Calu3 (cell line): ENCODE results near the gene NTM. TPM values are rescaled to one million over a fixed set of nuclear protein-coding genes. Genes with fewer than 3 reads are reported as not detected.

Source experiments
- BruUV-seq: library from RNA; stranded (reverse); fragments of 400-500 nt; replicated peaks from 2 replicates; lab custom pipeline; 2021; lab: Mats Ljungman, UMichigan
- CTCF ChIA-PET: fragments of 300-600 bp; sonication (Branson Sonifier 250); formaldehyde crosslinking; loops from one replicate; lab custom pipeline; 2022; ENCODE audit warnings: antibody characterized with exemption; lab: Charles Lee
- DNase-seq: peaks from one replicate; pipeline ENCODE4 v3.0.0; 2022
- H3K27ac Mint-ChIP-seq: one replicate; pipeline ENCODE4 v1.8.0; 2022; ENCODE audit warnings: mixed read lengths; ENCODE audit not compliant: unreplicated experiment
- H3K27me3 Mint-ChIP-seq: one replicate; pipeline ENCODE4 v1.8.0; 2022; ENCODE audit warnings: mixed read lengths; ENCODE audit not compliant: unreplicated experiment
- H3K36me3 Mint-ChIP-seq: one replicate; pipeline ENCODE4 v1.8.0; 2022; ENCODE audit warnings: mild to moderate bottlenecking, moderate library complexity, mixed read lengths; ENCODE audit not compliant: insufficient read depth, unreplicated experiment
- H3K4me1 Mint-ChIP-seq: one replicate; pipeline ENCODE4 v1.8.0; 2022; ENCODE audit warnings: mild to moderate bottlenecking, low read depth, mixed read lengths; ENCODE audit not compliant: unreplicated experiment
- H3K4me3 Mint-ChIP-seq: one replicate; pipeline ENCODE4 v1.8.0; 2022; ENCODE audit warnings: mild to moderate bottlenecking, low read depth, moderate library complexity, mixed read lengths; ENCODE audit not compliant: unreplicated experiment
- H3K9me3 Mint-ChIP-seq: one replicate; pipeline ENCODE4 v1.8.0; 2022; ENCODE audit warnings: low read depth, mixed read lengths; ENCODE audit not compliant: unreplicated experiment
- intact Hi-C: fragments of 100-400 bp; cut with micrococcal nuclease; formaldehyde crosslinking; loops from one replicate; pipeline ENCODE4 v1.10.0; 2022; ENCODE audit not compliant: unreplicated experiment
- total RNA-seq: library from RNA; stranded (reverse); gene quantifications from 2 replicates; pipeline ENCODE4 v1.2.3, GENCODE V29; 2022
- TF ChIP-seq, protein P1 (sequence below): fragments of 200-600 bp; IDR thresholded peaks from one replicate; pipeline ENCODE4 v1.8.0; 2022; ENCODE audit warnings: antibody characterized with exemption; ENCODE audit not compliant: unreplicated experiment

NTM gene
- total RNA-seq, 1 experiment from 2014 or later: not detected

DNA sequence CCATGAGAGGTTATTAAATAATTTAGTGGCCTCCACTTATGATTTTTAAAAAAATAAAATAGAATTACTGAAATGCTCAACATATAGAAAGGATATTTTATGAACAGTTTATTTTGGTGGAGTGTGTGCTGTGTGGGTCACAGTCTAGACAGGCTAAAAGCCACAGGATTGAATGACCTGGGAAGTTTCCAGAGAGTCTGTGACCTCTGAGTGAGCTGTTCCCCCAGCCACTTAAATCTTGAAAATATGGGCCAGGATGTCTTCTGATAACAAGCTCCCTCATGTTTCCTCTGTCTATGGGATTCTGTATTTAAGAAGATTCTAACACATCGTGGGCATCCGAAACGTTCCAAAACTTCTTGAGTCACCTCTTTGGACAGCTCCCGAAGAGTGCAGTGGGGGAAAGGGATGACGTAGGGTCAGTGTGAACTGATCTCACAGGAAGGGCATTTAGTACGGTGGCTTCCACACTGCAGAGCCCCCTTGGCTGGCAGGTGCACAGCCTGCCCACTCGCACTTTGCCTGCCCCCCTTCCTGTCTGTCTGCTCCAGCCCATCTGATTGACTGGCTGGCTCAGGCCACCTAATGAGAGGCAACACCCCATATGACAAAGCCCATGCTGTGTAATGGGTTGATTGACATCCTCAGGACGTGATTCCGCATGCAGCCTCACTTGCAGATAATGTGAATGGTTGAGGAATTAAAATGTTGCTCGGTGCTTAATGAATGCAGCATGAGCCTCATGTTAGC lies 97.4 kb downstream of the NTM start:
- Mint-ChIP-seq H3K27ac (no peak overlapping the region), H3K4me3 (no peak overlapping the region), H3K36me3 (no peaks in the 10 kb centered on the region), H3K27me3 (no peaks in the 10 kb centered on the region), H3K4me1 (no peaks in the 10 kb centered on the region), H3K9me3 (peaks cover 11% of the 10 kb centered on the region)
- BruUV-seq: no TSS peak
- TF ChIP-seq, protein P1, sequence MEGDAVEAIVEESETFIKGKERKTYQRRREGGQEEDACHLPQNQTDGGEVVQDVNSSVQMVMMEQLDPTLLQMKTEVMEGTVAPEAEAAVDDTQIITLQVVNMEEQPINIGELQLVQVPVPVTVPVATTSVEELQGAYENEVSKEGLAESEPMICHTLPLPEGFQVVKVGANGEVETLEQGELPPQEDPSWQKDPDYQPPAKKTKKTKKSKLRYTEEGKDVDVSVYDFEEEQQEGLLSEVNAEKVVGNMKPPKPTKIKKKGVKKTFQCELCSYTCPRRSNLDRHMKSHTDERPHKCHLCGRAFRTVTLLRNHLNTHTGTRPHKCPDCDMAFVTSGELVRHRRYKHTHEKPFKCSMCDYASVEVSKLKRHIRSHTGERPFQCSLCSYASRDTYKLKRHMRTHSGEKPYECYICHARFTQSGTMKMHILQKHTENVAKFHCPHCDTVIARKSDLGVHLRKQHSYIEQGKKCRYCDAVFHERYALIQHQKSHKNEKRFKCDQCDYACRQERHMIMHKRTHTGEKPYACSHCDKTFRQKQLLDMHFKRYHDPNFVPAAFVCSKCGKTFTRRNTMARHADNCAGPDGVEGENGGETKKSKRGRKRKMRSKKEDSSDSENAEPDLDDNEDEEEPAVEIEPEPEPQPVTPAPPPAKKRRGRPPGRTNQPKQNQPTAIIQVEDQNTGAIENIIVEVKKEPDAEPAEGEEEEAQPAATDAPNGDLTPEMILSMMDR: no peak
- no peak for DNase-seq
- CTCF ChIA-PET: no interaction called here
- intact Hi-C loops: no loop called here

DNA sequence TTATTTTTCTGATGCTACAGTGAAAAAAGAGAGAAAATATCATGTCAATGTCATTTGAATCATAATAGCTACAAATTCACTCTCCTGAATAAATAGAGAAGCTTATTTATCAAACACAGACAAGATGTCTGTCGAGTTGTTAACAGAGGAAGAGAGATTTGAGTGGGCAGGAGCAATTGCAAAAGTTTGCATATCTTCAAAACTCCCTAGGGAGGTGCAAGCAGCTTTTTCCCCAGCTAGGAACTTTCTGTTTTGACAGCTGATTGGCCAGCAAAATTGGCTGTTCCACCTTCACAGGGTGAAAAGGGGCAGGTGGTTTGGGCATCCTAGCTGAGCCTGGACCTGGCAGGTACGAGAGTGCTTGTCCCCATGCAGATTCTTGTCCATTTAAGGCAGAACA lies 98.2 kb downstream of the NTM start:
- intact Hi-C loops: no loop called here
- Mint-ChIP-seq H3K27ac (no peak overlapping the region), H3K9me3 (peaks cover 10% of the 10 kb centered on the region), H3K4me1 (no peaks in the 10 kb centered on the region), H3K4me3 (no peak overlapping the region), H3K36me3 (no peaks in the 10 kb centered on the region), H3K27me3 (no peaks in the 10 kb centered on the region)
- BruUV-seq: no TSS peak
- TF ChIP-seq, protein P1: no peak
- CTCF ChIA-PET: no interaction called here
- DNase-seq: no peak

DNA sequence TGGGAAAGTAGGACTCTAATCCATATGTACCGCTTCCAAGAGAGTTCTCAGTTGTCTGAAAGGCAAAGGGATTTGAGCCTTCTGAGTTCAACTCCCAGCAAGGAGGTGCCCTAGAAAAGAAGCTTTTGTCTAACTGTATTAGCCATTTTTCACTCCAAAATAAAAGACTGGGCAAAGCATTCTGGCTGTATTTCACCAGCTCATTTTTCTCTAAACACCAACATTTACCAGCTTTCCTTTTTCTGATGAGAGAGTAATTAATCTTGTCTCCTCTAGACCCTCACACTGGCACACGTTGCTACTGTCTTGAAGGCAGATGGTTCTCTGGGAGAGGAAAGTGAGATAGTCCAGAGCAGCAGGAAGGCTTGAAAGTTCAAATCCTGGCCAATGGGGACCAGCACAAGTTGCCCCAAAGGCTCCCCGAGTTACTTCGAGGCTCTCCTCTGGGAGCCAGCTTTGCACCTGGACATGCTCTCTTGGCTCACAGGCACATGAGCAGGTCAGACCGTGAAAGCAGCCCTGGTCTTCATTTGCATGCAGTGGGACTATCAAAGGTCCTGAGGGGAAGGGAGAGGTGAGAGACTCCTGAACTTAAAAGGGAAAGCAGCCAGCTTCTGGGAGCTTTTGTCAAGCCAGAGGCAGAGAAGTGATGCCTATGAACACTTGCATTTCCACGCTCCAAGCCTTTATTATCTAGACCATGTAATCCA lies 100.0 kb downstream of the NTM start:
- intact Hi-C loops: no loop called here

DNA sequence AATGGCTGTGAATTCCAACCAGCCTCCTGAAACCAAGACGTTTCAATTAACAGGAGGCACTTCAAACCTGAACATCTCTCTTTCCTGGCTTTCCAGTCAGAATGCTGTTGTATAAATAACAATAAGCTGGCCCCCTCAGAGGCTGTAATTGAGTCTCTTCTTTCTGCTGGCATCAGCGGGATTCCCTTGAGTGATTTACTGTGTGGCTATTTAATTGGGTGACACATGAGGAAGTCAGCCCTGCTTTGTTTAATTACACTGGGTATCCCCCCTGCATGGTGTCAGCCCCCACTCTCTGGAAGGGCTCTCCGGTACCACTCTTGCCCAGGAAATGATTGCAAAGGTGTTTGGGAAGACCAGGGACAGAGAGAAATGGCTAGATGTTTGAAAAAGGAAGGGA lies 101.6 kb downstream of the NTM start:
- BruUV-seq: no TSS peak
- H3K27me3 Mint-ChIP-seq: no peaks in the 10 kb centered on the region
- CTCF ChIA-PET: no interaction called here

More for the DNA sequence above, 100.0 kb downstream of the NTM start:
- no peaks in the 10 kb centered on the region for H3K27me3 Mint-ChIP-seq
- H3K9me3 Mint-ChIP-seq: peaks cover 16% of the 10 kb centered on the region
- H3K36me3 Mint-ChIP-seq: no peaks in the 10 kb centered on the region
- H3K4me3 Mint-ChIP-seq: no peak overlapping the region
- TF ChIP-seq, protein P1: no peak
- H3K4me1 Mint-ChIP-seq: no peaks in the 10 kb centered on the region
- DNase-seq: no peak
- no TSS peak for BruUV-seq
- CTCF ChIA-PET: no interaction called here
- H3K27ac Mint-ChIP-seq: no peak overlapping the region

More for the DNA sequence above, 101.6 kb downstream of the NTM start:
- Mint-ChIP-seq H3K4me1 (no peaks in the 10 kb centered on the region), H3K4me3 (no peak overlapping the region), H3K9me3 (peaks cover 18% of the 10 kb centered on the region), H3K27ac (no peak overlapping the region), H3K36me3 (no peaks in the 10 kb centered on the region)
- TF ChIP-seq, protein P1: no peak
- DNase-seq: no peak
- intact Hi-C loops: no loop called here
